K562 (cell line): Measurements from ENCODE around the gene PPL. TPM values are rescaled to one million over a fixed set of nuclear protein-coding genes. Genes with fewer than 3 reads are reported as not detected.

Experiments
- ATAC-seq: fragments of 200-7000 bp; cut with Tn5 transposase; 3 replicates; pipeline ENCODE4 v1.9.1; 2020; ENCODE audit warnings: moderate library complexity
- BruUV-seq: library from RNA; stranded (reverse); fragments of 400-500 nt; replicated peaks from 2 replicates; lab custom pipeline; 2021; lab: Mats Ljungman, UMichigan
- CTCF ChIA-PET: fragments of 300-600 bp; formaldehyde crosslinking; extraction: SDS; loops from one replicate; lab custom pipeline; 2021; ENCODE audit warnings: low intra/inter-chr PET ratio; lab: Yijun Ruan, JAX
- POLR2A ChIA-PET: fragments of 300-600, 350-650 bp; sonication (Branson Sonifier 250); formaldehyde crosslinking; extraction: SDS; loops from one replicate; lab custom pipeline; 2021; ENCODE audit warnings: antibody characterized with exemption, inconsistent platforms; lab: Yijun Ruan, JAX
- DNase-seq, 4 experiments: peaks; one replicate each; pipeline versions ENCODE4 v3.0.0 to v3.0.0-alpha.2; 2011 to 2018; ENCODE audit warnings: low spot score in 3 of 4, mixed read lengths in 3 of 4; ENCODE audit errors: extremely low read depth in 1 of 4
- FAIRE-seq: peaks from 2 replicates; lab custom pipeline; 2011; peaks lifted over from hg19 to GRCh38; lab: Jason Lieb, UNC
- H2AFZ ChIP-seq: 2 replicates; pipeline ENCODE4 v1.6.0; 2011; ENCODE audit warnings: low read depth, low read length, control low read depth, inconsistent platforms
- H3K27ac ChIP-seq: fragments of 200-600 bp; 3 replicates; pipeline ENCODE4 v1.8.0; 2011; ENCODE audit warnings: low read depth, mild to moderate bottlenecking, control low read depth, inconsistent platforms, low read length, moderate library complexity, mixed read lengths; ENCODE audit errors: extremely low read depth
- H3K27me3 ChIP-seq, 2 experiments: fragments of 300-600 bp in 1 of 2; 2 replicates in 1 of 2; 3 replicates in 1 of 2; pipeline versions ENCODE4 v1.6.0 to v1.8.0; 2011; ENCODE audit warnings: inconsistent platforms in 2 of 2, low read length in 2 of 2, mild to moderate bottlenecking in 1 of 2, mixed read lengths in 1 of 2, moderate library complexity in 1 of 2; ENCODE audit not compliant: control insufficient read depth in 2 of 2, insufficient read depth in 2 of 2
- H3K36me3 ChIP-seq: fragments of 300-600 bp; 3 replicates; pipeline ENCODE4 v1.8.0; 2011; ENCODE audit warnings: mild to moderate bottlenecking, low read length, inconsistent platforms; ENCODE audit not compliant: control insufficient read depth, insufficient read depth
- H3K4me1 ChIP-seq, 2 experiments: fragments of 200-600 bp in 1 of 2; replicated peaks in 1 of 2; 2 replicates in 1 of 2; 3 replicates in 1 of 2; pipeline versions ENCODE4 v1.5.1 to v1.8.0; 2011; ENCODE audit warnings: inconsistent platforms in 2 of 2, low read length in 2 of 2, mild to moderate bottlenecking in 1 of 2, mixed read lengths in 1 of 2, moderate library complexity in 1 of 2; ENCODE audit not compliant: control insufficient read depth in 2 of 2, insufficient read depth in 2 of 2
- H3K4me2 ChIP-seq: 2 replicates; pipeline ENCODE4 v1.6.1; 2011; ENCODE audit warnings: low read length, control low read depth, inconsistent platforms, mixed read lengths; ENCODE audit not compliant: insufficient read depth
- H3K4me3 ChIP-seq: fragments of 200-600 bp; sonication (generic), shearing (Covaris generic); 2 replicates; pipeline ENCODE4 v1.5.1; 2016; ENCODE audit warnings: control low read depth, inconsistent platforms
- H3K79me2 ChIP-seq: fragments of 200-600 bp; 3 replicates; pipeline ENCODE4 v1.8.0; 2011; ENCODE audit warnings: low read length, inconsistent platforms; ENCODE audit not compliant: control insufficient read depth, insufficient read depth
- H3K9ac ChIP-seq, 2 experiments: 2 replicates each; pipeline versions ENCODE4 v1.6.0 to v1.6.1; 2011; ENCODE audit warnings: low read depth in 2 of 2, low read length in 2 of 2, control low read depth in 1 of 2, inconsistent platforms in 1 of 2, mild to moderate bottlenecking in 1 of 2, mixed read lengths in 1 of 2; ENCODE audit not compliant: insufficient read depth in 1 of 2
- H3K9me1 ChIP-seq: one replicate; pipeline ENCODE4 v1.6.0; 2011; ENCODE audit warnings: inconsistent platforms, mild to moderate bottlenecking, low read length, moderate library complexity; ENCODE audit not compliant: control insufficient read depth, insufficient read depth
- H3K9me3 ChIP-seq: replicated peaks from 2 replicates; pipeline ENCODE4 v1.5.1; 2011; ENCODE audit warnings: low read depth, low read length, inconsistent platforms; ENCODE audit not compliant: control insufficient read depth, insufficient read depth
- H4K20me1 ChIP-seq: replicated peaks from 2 replicates; pipeline ENCODE4 v1.6.1; 2011; ENCODE audit warnings: low read length, inconsistent platforms, mixed read lengths; ENCODE audit not compliant: control insufficient read depth, insufficient read depth
- DMBX1 ChIP-seq: fragments of 250-450 bp; sonication (Bioruptor Pico); IDR thresholded peaks from 2 replicates; pipeline ENCODE4 v1.8.0; 2022; ENCODE audit warnings: inconsistent platforms, mild to moderate bottlenecking, moderate library complexity, borderline replicate concordance
- HMGN3 ChIP-seq: IDR thresholded peaks from 2 replicates; pipeline ENCODE4 v1.6.1; 2011; ENCODE audit warnings: borderline replicate concordance, low read depth, mild to moderate bottlenecking, mixed read lengths, low read length; ENCODE audit not compliant: insufficient read length; ENCODE audit errors: extremely low read depth
- PRPF4 ChIP-seq: fragments of 200-400 bp; formaldehyde crosslinking; IDR thresholded peaks from one replicate; pipeline ENCODE4 v1.6.1; 2017; ENCODE audit warnings: low read length, low read depth, mild to moderate bottlenecking; ENCODE audit not compliant: insufficient read depth, poor library complexity, severe bottlenecking
- SREBF1 ChIP-seq: fragments of 150-350 bp; IDR thresholded peaks from 2 replicates; pipeline ENCODE4 v1.6.1; 2014; ENCODE audit warnings: antibody characterized with exemption, low read depth, low read length, borderline replicate concordance
- TRIM24 ChIP-seq, 2 experiments: fragments of 450-650 bp; IDR thresholded peaks; 2 replicates each; pipeline ENCODE4 v1.6.1; 2016
- ZKSCAN8 ChIP-seq: fragments of 200-800 bp; sonication (Bioruptor generic); IDR thresholded peaks from 2 replicates; pipeline ENCODE4 v1.6.1; 2016; ENCODE audit warnings: missing genetic modification characterization, missing compliant biosample characterization
- WGBS: fragments of 100-300 bp; shearing (Covaris generic); methylation state at CpG from one replicate; pipeline ENCODE4 v1.1.6; 2016; ENCODE audit warnings: low coverage, mixed read lengths; ENCODE audit not compliant: insufficient coverage; ENCODE audit errors: missing lambda C conversion rate; 5-methylcytosine and 5-hydroxymethylcytosine counted together
- in situ Hi-C: fragments of 300-500 bp; cut with MboI; formaldehyde crosslinking; loops from 4 replicates; pipeline ENCODE4 v1.15.0; 2018; ENCODE audit warnings: inconsistent platforms, mixed read lengths
- intact Hi-C: fragments of 100-400 bp; cut with micrococcal nuclease; formaldehyde crosslinking; loops from 2 replicates; pipeline ENCODE4 v1.14.2; 2022
- polyA plus RNA-seq, 8 experiments: library from polyadenylated mRNA; depleted of rRNA in 4 of 8; stranded (reverse) in 5 of 8; unstranded in 3 of 8; fragments of >200 nt; fragmentation: Nextera tagmentation in 2 of 8; fragmentation: Illumina TruSeq in 1 of 8; extraction: Ambion mirVana in 2 of 8; extraction: Trizol in 1 of 8; gene quantifications; 2 replicates each; pipeline versions ENCODE4 v1.2.1 to v1.2.3, GENCODE V29; 2011 to 2014; ENCODE audit warnings: inconsistent platforms in 1 of 8, missing spikeins in 1 of 8
- total RNA-seq, 7 experiments: library from RNA; depleted of rRNA in 6 of 7; stranded (reverse); fragments of >200 nt in 6 of 7; fragmentation: Illumina TruSeq in 2 of 7; extraction: Trizol in 2 of 7; gene quantifications; 2 replicates each; pipeline versions ENCODE4 v1.2.1 to v1.2.3, GENCODE V29; 2011 to 2021; ENCODE audit warnings: low replicate concordance in 1 of 7

PPL gene
- total and polyA plus RNA-seq, 9 of the 15 experiments (the other 6 are each of a cell fraction or from before 2014, with no cell fraction given): 0.01 to 0.15 (median 0.07) TPM; not detected in 3

GRCh38 chr16:4942481-4942880, 5.5 kb upstream of the PPL start:
- Histone ChIP-seq H3K4me1 (peaks cover 0 to 20% of the 10 kb centered on the region in 2 experiments; a peak in 3 of 5 replicates), H3K9me1 (no peaks in the 10 kb centered on the region), H3K9ac (no peak overlapping the region), H3K9me3 (no peaks in the 10 kb centered on the region), H3K79me2 (no peaks in the 10 kb centered on the region), H2AFZ (no peak overlapping the region), H4K20me1 (peaks cover 6% of the 10 kb centered on the region; the same call in 1 of the 2 replicates), H3K27ac (no peak overlapping the region), H3K36me3 (no peaks in the 10 kb centered on the region), H3K27me3 (peaks cover 0 to 27% of the 10 kb centered on the region in 2 experiments; a peak in 2 of 5 replicates), H3K4me3 (no peak overlapping the region), H3K4me2 (no peak overlapping the region)
- TF ChIP-seq SREBF1: no peak
- no peak for TF ChIP-seq ZKSCAN8 (CRISPR knock-in tag)
- TF ChIP-seq TRIM24 (IDR thresholded peaks at IDR 0.05): no peak
- no peak for TF ChIP-seq PRPF4
- TF ChIP-seq DMBX1 (CRISPR knock-in tag): no peak
- TF ChIP-seq HMGN3: no peak
- FAIRE-seq (no peak), ATAC-seq (no peak), DNase-seq (no peak)
- POLR2A ChIA-PET: interaction anchor here (0.8 kb wide), 1 partner anchor 11 kb away, joined by 3 read pairs; no protein-coding TSS in a partner anchor
- WGBS: 37% methylated on average over 9 of the region's 9 CpGs
- intact Hi-C loops: no loop called here
- no TSS peak for BruUV-seq
- CTCF ChIA-PET: no interaction called here
- in situ Hi-C loops: no loop called here
